NCI-H1930 (cell line): ENCODE measurements around the gene GUK1.

ENCODE experiments used
- DNase-seq, 2 experiments: peaks; one replicate each; lab custom pipeline; 2025; lab: John Stamatoyannopoulos, UW

GUK1 gene

GRCh38 chr1:228139931-228140723 lies at the start of gene GUK1:
TSS of gene GUK1 (plus strand) at chr1:228140279. CDS start at chr1:228140303, 24 bp downstream.
- peak; percentile 98 to 99 for DNase-seq

DNA sequence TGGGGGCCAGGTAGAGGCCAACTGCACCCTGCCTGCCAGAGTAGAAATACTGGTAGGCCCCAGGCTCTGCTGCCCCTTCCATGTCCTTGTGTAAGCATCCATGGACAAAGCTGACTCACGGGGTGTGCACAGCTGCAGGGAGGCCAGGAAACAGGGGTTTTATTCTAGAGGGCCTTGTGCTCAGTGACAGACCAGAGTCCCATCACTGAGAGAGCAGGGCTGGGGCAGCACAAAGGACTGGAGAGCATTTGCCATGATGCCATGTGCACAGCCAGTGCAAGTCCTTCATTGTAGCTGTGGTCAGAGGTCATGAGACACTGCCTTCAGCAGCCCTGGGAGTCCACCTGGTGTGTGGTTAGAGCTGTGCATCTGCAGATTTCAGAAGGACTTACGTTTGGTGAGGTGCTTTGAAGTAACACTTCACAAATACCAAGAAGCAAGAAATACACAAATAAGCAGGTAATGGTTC lies 49.4 kb upstream of the GUK1 start:
- DNase-seq, result no peak

GRCh38 chr1:228091084-228091483 lies 49.0 kb upstream of the GUK1 start:
- no peak for DNase-seq

GRCh38 chr1:228092342-228093049 lies 47.6 kb upstream of the GUK1 start:
- no peak for DNase-seq

DNA sequence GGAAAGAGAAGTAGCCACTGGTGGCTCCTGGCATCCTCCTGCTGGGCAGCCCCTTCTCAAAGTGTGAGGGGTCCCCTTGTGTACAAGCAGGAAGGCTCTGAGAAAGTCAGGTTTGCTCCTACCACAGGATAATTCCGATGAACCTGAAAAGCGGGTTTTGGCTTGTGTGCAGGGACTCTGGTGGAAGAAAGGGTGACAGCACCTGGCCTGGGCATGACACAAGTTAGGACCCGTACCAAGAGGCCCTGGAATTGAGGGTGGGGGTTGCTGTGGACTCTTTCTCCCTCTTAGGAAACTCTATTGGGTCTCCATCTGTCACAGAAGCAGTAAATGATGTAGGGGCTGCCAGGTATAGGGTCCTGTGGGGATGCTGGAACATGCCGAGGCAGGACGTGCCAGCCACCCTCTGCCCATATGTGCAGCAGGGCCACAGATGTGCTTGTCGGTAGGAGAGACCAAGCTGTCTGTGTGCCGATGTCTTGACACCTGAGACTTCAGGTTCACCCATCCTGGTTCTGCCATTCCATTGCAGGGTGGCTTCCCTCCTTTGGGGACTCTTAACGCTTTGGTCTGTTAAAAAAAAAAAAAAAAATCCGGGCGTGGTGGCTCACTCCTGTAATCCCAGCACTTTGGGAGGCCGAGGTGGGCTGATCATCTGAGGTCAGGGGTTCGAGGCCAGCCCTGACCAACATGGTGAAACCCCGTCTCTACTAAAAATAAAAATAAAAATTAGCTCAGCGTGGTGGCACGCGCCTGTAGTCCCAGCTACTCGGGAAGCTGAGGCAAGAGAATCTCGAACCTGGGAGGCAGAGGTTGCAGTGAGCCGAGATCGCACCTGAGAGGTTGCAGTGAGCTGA lies 46.8 kb upstream of the GUK1 start:
- DNase-seq, result no peak

DNA sequence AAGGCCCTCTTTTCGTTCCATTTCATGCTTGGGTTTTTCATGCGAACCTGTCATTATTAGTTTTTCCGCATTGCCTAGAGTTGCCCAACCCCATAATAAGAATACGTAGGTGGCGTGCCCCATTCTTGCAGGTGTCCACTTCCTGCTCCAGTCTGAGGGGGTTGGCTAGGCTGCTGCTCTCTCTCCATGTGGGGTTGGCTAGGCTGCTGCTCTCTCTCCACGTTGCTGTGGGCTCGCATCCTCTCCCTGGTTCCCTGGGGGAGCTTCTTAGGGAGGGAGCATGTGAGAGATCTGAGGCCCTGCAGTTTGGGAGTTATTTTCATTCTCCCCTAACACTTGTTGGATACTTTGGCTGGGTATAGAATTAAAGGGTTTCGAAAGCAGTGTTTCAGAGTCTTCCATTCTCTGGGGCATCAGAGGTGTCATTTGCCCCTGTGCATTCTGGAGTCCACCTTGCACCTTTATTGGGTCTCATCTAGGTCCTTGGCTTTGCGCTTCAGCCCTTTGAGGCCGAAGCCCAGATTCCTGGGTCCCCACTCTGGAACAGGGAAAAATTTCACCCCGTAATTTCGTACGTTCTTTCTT lies 45.6 kb upstream of the GUK1 start:
- DNase-seq, result no peak

DNA sequence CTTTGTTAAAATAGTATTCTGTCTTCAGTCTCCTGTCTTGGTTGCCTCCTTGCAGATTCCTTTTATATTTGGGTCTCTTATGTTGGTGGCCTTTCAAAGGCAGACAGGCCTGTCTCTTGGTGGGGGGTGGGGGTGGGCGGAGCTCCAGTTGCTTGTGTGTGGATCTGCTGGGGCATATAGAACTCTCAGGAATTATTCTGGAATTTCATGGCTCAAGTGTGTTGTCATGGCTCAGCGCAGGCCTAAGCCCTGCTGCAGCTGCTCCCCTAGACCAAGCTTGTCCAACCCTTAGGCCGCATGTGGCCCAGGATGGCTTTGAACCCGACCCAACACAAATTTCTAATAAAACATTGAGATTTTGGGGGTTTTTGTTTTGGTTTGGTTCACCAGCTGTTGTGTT lies 44.9 kb upstream of the GUK1 start:
- DNase-seq, result no peak

DNA sequence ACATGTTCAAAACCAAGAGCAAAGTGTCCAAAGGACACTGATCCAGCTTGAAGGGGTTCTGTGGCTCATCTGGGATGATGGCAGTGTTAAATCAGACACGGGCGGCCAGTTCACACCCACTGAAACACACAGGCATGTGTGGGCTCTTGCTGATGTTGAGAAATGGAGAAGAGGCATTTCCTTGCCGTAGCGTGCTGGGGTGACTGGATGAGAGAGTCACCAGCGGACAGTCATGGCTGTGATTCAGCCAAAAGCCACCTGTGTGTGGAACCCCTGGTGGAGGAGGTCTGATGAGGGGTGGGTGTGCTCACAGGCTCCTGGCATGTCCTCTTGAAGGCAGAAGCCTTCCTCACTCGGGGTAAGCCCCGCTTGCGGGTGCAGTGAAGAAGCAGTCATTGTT lies 44.1 kb upstream of the GUK1 start:
- no peak for DNase-seq

GRCh38 chr1:228096416-228097332 lies 43.4 kb upstream of the GUK1 start:
- no peak for DNase-seq

- DNase-seq, result no peak
Measured at GRCh38 chr1:228097333-228098081, 42.6 kb upstream of the GUK1 start.

DNA sequence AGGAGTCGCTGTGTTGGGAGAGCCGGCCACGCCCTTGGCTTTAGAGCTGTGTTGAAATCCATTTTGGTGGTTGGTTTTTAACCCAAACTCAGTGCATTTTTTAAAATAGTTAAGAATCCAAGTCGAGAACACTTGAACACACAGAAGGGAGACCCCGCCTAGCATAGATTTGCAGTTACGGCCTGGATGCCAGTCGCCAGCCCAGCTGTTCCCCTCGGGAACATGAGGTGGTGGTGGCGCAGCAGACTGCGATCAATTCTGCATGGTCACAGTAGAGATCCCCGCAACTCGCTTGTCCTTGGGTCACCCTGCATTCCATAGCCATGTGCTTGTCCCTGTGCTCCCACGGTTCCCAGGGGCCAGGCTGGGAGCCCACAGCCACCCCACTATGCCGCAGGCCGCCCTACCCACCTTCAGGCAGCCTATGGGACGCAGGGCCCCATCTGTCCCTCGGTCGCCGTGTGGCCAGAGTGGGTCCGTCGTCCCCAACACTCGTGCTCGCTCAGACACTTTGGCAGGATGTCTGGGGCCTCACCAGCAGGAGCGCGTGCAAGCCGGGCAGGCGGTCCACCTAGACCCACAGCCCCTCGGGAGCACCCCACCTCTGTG lies 41.7 kb upstream of the GUK1 start:
- no peak for DNase-seq

GRCh38 chr1:228099331-228099732 lies 40.7 kb upstream of the GUK1 start:
- no peak for DNase-seq

GRCh38 chr1:228100822-228101613 lies 39.1 kb upstream of the GUK1 start:
- no peak for DNase-seq

- DNase-seq, result no peak
Measured at GRCh38 chr1:228101614-228101993, 38.5 kb upstream of the GUK1 start.

- DNase-seq, result peak in 1 of 2 experiments; percentile 9
Measured at GRCh38 chr1:228101994-228102790, 37.9 kb upstream of the GUK1 start.

GRCh38 chr1:228102791-228103620 lies 37.1 kb upstream of the GUK1 start, which contains the start of gene C1orf35:
TSS of gene C1orf35 (minus strand) at chr1:228103325. CDS start at chr1:228103227, 98 bp downstream.
- peak; percentile 91 to 94 for DNase-seq
